Fibroblast of lung (primary cell): ENCODE measurements around the gene POR. TPM values are rescaled to one million over a fixed set of nuclear protein-coding genes. Genes with fewer than 3 reads are reported as not detected.
"Not testable (repeated sequence)": the region's sequence is repeated elsewhere in the genome, so short reads cannot be mapped to it uniquely, and the experiment has no call there.

ENCODE experiments used
- DNase-seq, 2 donors: peaks; one replicate each; pipeline versions ENCODE4 v3.0.0 to v3.0.0-alpha.2; 2010; ENCODE audit warnings: low read depth in 2 of 2
- H2AFZ ChIP-seq: 2 replicates; pipeline ENCODE4 v1.5.1; 2012; ENCODE audit warnings: low read length, control low read depth, inconsistent platforms
- H3K27ac ChIP-seq: 2 replicates; pipeline ENCODE4 v1.5.1; 2011; ENCODE audit warnings: low read length, control low read depth; ENCODE audit not compliant: insufficient read depth
- H3K27me3 ChIP-seq: 2 replicates; pipeline ENCODE4 v1.5.1; 2011; ENCODE audit warnings: mild to moderate bottlenecking, low read length; ENCODE audit not compliant: control insufficient read depth, insufficient read depth
- H3K36me3 ChIP-seq: 2 replicates; pipeline ENCODE4 v1.5.1; 2011; ENCODE audit warnings: low read length; ENCODE audit not compliant: control insufficient read depth, insufficient read depth
- H3K4me1 ChIP-seq: 2 replicates; pipeline ENCODE4 v1.5.1; 2011; ENCODE audit warnings: low read length; ENCODE audit not compliant: control insufficient read depth, insufficient read depth; ENCODE audit errors: extremely low read depth
- H3K4me2 ChIP-seq: 2 replicates; pipeline ENCODE4 v1.5.1; 2011; ENCODE audit warnings: low read length, control low read depth; ENCODE audit not compliant: insufficient read depth; ENCODE audit errors: extremely low read depth
- H3K4me3 ChIP-seq, 4 experiments: fragments of 200-600 bp in 1 of 4; sonication (generic) in 1 of 4; replicated peaks in 1 of 4; 2 replicates each; pipeline ENCODE4 v1.5.1; 2011 to 2016; ENCODE audit warnings: low read length in 4 of 4, low read depth in 3 of 4, mild to moderate bottlenecking in 3 of 4, control low read depth in 2 of 4, inconsistent platforms in 1 of 4, mixed read lengths in 1 of 4; ENCODE audit not compliant: insufficient read depth in 1 of 4; ENCODE audit errors: control extremely low read depth in 1 of 4
- H3K79me2 ChIP-seq: 2 replicates; pipeline ENCODE4 v1.5.1; 2012; ENCODE audit warnings: mild to moderate bottlenecking, low read length, inconsistent platforms; ENCODE audit not compliant: control insufficient read depth, insufficient read depth
- H3K9ac ChIP-seq: 2 replicates; pipeline ENCODE4 v1.5.1; 2011; ENCODE audit warnings: mild to moderate bottlenecking, low read length, control low read depth; ENCODE audit not compliant: insufficient read depth
- H3K9me3 ChIP-seq: 2 replicates; pipeline ENCODE4 v1.5.1; 2012; ENCODE audit warnings: low read depth, low read length; ENCODE audit not compliant: control insufficient read depth, insufficient read depth
- H4K20me1 ChIP-seq: 2 replicates; pipeline ENCODE4 v1.5.1; 2011; ENCODE audit warnings: low read length; ENCODE audit not compliant: control insufficient read depth, insufficient read depth; ENCODE audit errors: extremely low read depth
- CTCF ChIP-seq, 2 donors: IDR thresholded peaks in 1 of 2; conservative IDR thresholded peaks in 1 of 2; 1 replicate in 1 of 2; 2 replicates in 1 of 2; pipeline ENCODE4 v1.5.1; 2011 to 2012; ENCODE audit warnings: low read length in 2 of 2, control low read depth in 1 of 2, inconsistent platforms in 1 of 2, low read depth in 1 of 2, mild to moderate bottlenecking in 1 of 2
- EZH2 ChIP-seq: IDR thresholded peaks from 2 replicates; pipeline ENCODE4 v1.5.1; 2012; ENCODE audit warnings: low read length, control low read depth, mild to moderate bottlenecking; ENCODE audit errors: missing control alignments
- polyA plus RNA-seq, 2 donors: library from polyadenylated mRNA; depleted of rRNA in 1 of 2; stranded (reverse) in 1 of 2; unstranded in 1 of 2; fragments of >200 nt; gene quantifications; 2 replicates each; pipeline ENCODE4 v1.2.1, GENCODE V29; 2011 to 2012; ENCODE audit warnings: missing spikeins in 1 of 2
- total RNA-seq: library from RNA; depleted of rRNA; stranded (reverse); fragments of >200 nt; gene quantifications from 2 replicates; pipeline ENCODE4 v1.2.1, GENCODE V29; 2014

The POR gene
- total and polyA plus RNA-seq, 2 donors (not counting 1 experiment from before 2014, with no cell fraction given), result 36.2 to 207 TPM

GRCh38 chr7:76016191-76016947 lies 101.4 kb downstream of the POR start:
- Histone ChIP-seq H3K9me3 (no peaks in the 10 kb centered on the region), H4K20me1 (no peaks in the 10 kb centered on the region), H3K36me3 (no peaks in the 10 kb centered on the region), H3K4me3 (no peak overlapping the region), H3K4me1 (peaks cover 6% of the 10 kb centered on the region), H3K27ac (no peak overlapping the region), H3K27me3 (no peaks in the 10 kb centered on the region), H3K9ac (no peak overlapping the region), H3K79me2 (no peaks in the 10 kb centered on the region), H2AFZ (no peak overlapping the region), H3K4me2 (no peak overlapping the region)
- peak; percentile 14 to 81 for DNase-seq
- TF ChIP-seq CTCF (conservative IDR thresholded peaks at IDR 0.05 in 1 of 2, IDR thresholded peaks at IDR 0.05 in 1 of 2; ENCODE audit: low read depth in 1 of 2, low read length in 2 of 2), result no peak

- H3K4me1 ChIP-seq, H3K9ac ChIP-seq, H3K4me2 ChIP-seq, H3K27ac ChIP-seq, H3K4me3 ChIP-seq, H3K36me3 ChIP-seq, H3K79me2 ChIP-seq, H3K27me3 ChIP-seq, H3K9me3 ChIP-seq, H2AFZ ChIP-seq, DNase-seq, H4K20me1 ChIP-seq: not testable (repeated sequence)
Observed at GRCh38 chr7:76018520-76018919, 103.6 kb downstream of the POR start.

- H3K4me2 ChIP-seq, result no peak overlapping the region
- TF ChIP-seq CTCF (conservative IDR thresholded peaks at IDR 0.05 in 1 of 2, IDR thresholded peaks at IDR 0.05 in 1 of 2; ENCODE audit: low read depth in 1 of 2, low read length in 2 of 2) (peak; percentile 90 to 92), EZH2 (no peak)
- no peak overlapping the region for H2AFZ ChIP-seq
- H3K79me2 ChIP-seq, result no peaks in the 10 kb centered on the region
- H3K9me3 ChIP-seq, result no peaks in the 10 kb centered on the region
- H3K27me3 ChIP-seq, result no peaks in the 10 kb centered on the region
- no peak overlapping the region for H3K9ac ChIP-seq
- no peak overlapping the region for H3K27ac ChIP-seq
- H3K36me3 ChIP-seq, result no peaks in the 10 kb centered on the region
- H3K4me3 ChIP-seq, result no peak overlapping the region
- no peaks in the 10 kb centered on the region for H4K20me1 ChIP-seq
- H3K4me1 ChIP-seq, result no peaks in the 10 kb centered on the region
- peak; percentile 35 to 67 for DNase-seq
Observed at GRCh38 chr7:76020031-76020714, 105.2 kb downstream of the POR start.
